LNCaP clone FGC (cell line): ENCODE measurements around the gene HORMAD2.

Experiments
- DNase-seq: peaks from one replicate; pipeline ENCODE4 v3.0.0-alpha.2; 2011; ENCODE audit warnings: low read depth
- H3K4me3 ChIP-seq: 2 replicates; pipeline ENCODE4 v1.5.1; 2011; ENCODE audit warnings: mild to moderate bottlenecking, low read depth, low read length, control low read depth
- TF ChIP-seq, protein P1 (sequence below): IDR thresholded peaks from 2 replicates; pipeline ENCODE4 v1.5.1; 2012; ENCODE audit warnings: mild to moderate bottlenecking; ENCODE audit not compliant: control insufficient read depth, insufficient read depth; ENCODE audit errors: extremely low read depth

The HORMAD2 gene

GRCh38 chr22:30181459-30182349 is 101.4 kb downstream of the HORMAD2 start:
- TF ChIP-seq, protein P1, sequence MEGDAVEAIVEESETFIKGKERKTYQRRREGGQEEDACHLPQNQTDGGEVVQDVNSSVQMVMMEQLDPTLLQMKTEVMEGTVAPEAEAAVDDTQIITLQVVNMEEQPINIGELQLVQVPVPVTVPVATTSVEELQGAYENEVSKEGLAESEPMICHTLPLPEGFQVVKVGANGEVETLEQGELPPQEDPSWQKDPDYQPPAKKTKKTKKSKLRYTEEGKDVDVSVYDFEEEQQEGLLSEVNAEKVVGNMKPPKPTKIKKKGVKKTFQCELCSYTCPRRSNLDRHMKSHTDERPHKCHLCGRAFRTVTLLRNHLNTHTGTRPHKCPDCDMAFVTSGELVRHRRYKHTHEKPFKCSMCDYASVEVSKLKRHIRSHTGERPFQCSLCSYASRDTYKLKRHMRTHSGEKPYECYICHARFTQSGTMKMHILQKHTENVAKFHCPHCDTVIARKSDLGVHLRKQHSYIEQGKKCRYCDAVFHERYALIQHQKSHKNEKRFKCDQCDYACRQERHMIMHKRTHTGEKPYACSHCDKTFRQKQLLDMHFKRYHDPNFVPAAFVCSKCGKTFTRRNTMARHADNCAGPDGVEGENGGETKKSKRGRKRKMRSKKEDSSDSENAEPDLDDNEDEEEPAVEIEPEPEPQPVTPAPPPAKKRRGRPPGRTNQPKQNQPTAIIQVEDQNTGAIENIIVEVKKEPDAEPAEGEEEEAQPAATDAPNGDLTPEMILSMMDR: no peak
- no peak overlapping the region for H3K4me3 ChIP-seq
- DNase-seq: no peak

GRCh38 chr22:30182350-30182745 is 102.1 kb downstream of the HORMAD2 start:
- DNase-seq: no peak
- no peak overlapping the region for H3K4me3 ChIP-seq
- TF ChIP-seq, protein P1: no peak

DNA sequence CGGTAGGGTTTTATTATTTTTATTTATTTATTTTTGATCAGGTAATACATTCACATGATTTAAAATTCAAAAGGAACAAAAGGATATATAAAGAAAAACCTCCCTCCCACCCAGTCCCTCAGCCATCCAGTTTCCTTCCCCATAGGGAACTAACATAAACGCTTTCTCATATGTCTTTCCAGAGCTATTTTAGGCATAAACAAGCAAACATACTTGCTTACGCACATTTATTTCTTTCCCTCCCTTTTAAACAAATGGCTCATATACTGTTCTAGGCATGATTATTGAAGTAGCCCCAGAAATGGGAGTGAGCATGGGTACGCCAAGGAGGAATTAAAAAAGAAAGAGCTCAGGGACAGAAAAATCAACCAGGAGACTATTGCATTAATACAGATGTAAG is 102.6 kb downstream of the HORMAD2 start:
- no peak for DNase-seq
- no peak overlapping the region for H3K4me3 ChIP-seq
- TF ChIP-seq, protein P1: no peak

DNA sequence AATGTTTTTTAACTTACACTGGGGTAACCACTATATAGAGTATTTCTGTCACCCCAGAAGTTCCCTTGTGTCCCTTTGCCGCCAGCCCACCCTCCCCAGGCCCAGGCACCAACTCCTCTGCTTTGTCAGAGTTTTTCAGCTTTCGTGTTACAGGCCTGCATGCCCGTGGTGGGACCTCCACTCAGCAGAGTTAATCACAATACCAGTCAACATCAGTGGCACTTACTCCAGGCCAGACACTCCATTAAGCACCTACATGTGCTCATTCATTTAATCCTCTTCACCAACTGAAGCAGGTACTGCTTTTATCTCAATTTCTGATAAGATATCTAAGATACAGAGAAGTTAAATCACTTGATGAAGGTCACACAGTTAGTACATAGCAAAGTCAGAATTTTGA is 103.0 kb downstream of the HORMAD2 start:
- TF ChIP-seq, protein P1: no peak
- DNase-seq: no peak
- H3K4me3 ChIP-seq: no peak overlapping the region

DNA sequence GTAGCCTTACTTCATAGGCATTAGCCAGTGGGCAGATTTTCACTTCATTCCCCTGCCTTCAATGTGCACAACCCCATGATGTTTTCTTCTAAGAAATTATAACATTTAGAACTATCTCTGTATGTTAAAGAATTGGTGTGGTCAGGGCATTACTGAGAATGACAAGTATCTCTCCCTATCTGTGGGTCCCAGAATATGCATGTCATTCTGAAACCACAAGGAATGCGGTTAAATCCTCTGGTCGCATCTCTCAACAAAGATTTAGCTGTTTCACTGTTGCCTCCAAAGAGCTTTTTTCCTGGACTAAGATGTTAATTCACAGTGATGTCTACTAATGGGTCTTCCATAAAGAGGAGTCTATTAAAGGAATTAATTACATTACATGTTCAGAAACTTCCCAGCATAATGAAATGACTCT is 103.6 kb downstream of the HORMAD2 start:
- DNase-seq: no peak
- TF ChIP-seq, protein P1: no peak

GRCh38 chr22:30185129-30185528 is 104.9 kb downstream of the HORMAD2 start:
- DNase-seq: no peak
- H3K4me3 ChIP-seq: no peak overlapping the region
- TF ChIP-seq, protein P1: no peak

More for the DNA sequence above, 103.6 kb downstream of the HORMAD2 start:
- no peak overlapping the region for H3K4me3 ChIP-seq
